Neutrophil (primary cell): ENCODE data around the gene VAC14.

ENCODE experiments used
- H3K27ac ChIP-seq: fragments of 200-600 bp; sonication (generic); 2 replicates; pipeline ENCODE4 v1.5.1; 2016; ENCODE audit warnings: mild to moderate bottlenecking, moderate library complexity
- H3K27me3 ChIP-seq: fragments of 200-600 bp; sonication (generic); 2 replicates; pipeline ENCODE4 v1.6.0; 2016; ENCODE audit warnings: mild to moderate bottlenecking
- H3K36me3 ChIP-seq: fragments of 200-600 bp; sonication (generic); 2 replicates; pipeline ENCODE4 v1.5.1; 2017
- H3K4me1 ChIP-seq, 2 experiments: fragments of 200-600 bp in 1 of 2; sonication (generic) in 1 of 2; 1 replicate in 1 of 2; 2 replicates in 1 of 2; pipeline versions ENCODE4 v1.5.1 to v1.6.1; 2013 to 2016; ENCODE audit warnings: low read depth in 1 of 2, low read length in 1 of 2, mild to moderate bottlenecking in 1 of 2, moderate library complexity in 1 of 2; ENCODE audit not compliant: control insufficient read depth in 1 of 2, insufficient read depth in 1 of 2
- H3K4me3 ChIP-seq, 2 experiments: fragments of 200-600 bp in 1 of 2; sonication (generic) in 1 of 2; 1 replicate in 1 of 2; 2 replicates in 1 of 2; pipeline ENCODE4 v1.5.1; 2013 to 2016; ENCODE audit warnings: low read depth in 1 of 2, low read length in 1 of 2, mild to moderate bottlenecking in 1 of 2, moderate library complexity in 1 of 2
- H3K9me3 ChIP-seq: fragments of 200-600 bp; sonication (generic); 2 replicates; pipeline ENCODE4 v1.5.1; 2016
- TF ChIP-seq, protein P1 (sequence below): fragments of 200-600 bp; sonication (generic); IDR thresholded peaks from 2 replicates; pipeline ENCODE4 v1.5.1; 2016; ENCODE audit warnings: antibody characterized with exemption

VAC14 gene

DNA sequence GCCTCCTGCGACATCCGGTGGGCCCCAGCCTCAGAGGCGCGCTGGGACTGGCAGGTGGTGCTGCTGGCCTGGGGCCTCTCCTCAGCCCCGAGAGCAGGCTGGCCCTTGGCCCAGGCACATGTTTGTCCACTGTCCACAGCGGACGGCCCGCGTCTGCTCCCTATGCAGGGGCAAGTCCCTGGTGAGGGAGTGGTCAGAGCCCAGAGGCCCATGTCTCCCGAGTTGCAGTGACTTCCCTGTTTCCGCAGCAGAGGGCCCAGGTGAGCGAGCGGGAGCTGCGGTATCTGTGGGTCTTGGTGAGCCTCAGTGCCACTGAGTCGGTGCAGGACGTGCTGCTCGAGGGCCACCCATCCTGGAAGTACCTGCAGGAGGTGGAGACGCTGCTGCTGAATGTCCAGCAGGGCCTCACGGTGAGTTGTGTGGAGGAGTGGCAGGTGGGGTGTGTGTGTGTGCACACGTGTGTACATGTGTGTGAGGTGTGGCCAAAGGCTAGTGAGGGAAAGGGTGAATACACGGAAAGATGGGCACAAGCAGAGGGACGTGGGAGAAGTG lies 144.2 kb downstream of the VAC14 start:
- TF ChIP-seq, protein P1, sequence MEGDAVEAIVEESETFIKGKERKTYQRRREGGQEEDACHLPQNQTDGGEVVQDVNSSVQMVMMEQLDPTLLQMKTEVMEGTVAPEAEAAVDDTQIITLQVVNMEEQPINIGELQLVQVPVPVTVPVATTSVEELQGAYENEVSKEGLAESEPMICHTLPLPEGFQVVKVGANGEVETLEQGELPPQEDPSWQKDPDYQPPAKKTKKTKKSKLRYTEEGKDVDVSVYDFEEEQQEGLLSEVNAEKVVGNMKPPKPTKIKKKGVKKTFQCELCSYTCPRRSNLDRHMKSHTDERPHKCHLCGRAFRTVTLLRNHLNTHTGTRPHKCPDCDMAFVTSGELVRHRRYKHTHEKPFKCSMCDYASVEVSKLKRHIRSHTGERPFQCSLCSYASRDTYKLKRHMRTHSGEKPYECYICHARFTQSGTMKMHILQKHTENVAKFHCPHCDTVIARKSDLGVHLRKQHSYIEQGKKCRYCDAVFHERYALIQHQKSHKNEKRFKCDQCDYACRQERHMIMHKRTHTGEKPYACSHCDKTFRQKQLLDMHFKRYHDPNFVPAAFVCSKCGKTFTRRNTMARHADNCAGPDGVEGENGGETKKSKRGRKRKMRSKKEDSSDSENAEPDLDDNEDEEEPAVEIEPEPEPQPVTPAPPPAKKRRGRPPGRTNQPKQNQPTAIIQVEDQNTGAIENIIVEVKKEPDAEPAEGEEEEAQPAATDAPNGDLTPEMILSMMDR, result no peak
- Histone ChIP-seq H3K36me3 (no peaks in the 10 kb centered on the region), H3K9me3 (no peaks in the 10 kb centered on the region)

DNA sequence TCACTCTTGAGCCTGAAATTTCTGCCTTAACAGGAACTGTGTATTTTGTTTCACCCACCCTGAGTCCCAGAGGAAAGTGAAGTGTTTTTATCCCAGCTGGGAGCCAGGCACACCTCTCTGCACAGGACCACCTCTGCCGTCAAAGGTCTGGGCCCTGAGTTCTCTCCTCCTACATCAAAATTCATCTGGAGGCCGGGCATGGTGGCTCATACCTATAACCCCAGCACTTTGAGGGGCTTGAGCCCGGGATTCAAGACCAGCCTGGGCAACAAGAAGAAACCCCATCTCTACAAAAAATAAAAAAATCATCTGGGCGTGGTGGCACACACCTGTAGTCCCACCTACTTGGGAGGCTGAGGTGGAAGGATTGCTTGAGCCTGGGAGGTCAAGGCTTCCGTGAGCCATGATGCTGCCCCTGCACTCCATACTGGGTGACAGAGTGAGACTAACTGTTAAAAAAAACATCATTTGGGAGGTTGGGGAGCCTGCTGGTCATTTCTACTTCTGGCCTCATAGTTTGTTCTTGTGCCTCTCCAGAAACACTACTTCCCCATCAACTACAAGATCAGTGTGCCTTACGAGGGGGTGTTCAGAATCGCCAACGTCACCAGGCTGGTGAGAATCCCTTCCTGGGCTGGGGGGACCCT lies 144.8 kb downstream of the VAC14 start:
- TF ChIP-seq, protein P1, result no peak
- Histone ChIP-seq H3K27ac (no peak overlapping the region), H3K4me1 (peaks cover 0 to 4% of the 10 kb centered on the region in 2 experiments), H3K9me3 (no peaks in the 10 kb centered on the region), H3K36me3 (no peaks in the 10 kb centered on the region), H3K27me3 (no peaks in the 10 kb centered on the region), H3K4me3 (no peak overlapping the region)

More for the DNA sequence above, 144.2 kb downstream of the VAC14 start:
- H3K27me3 ChIP-seq, result no peaks in the 10 kb centered on the region
- H3K27ac ChIP-seq, result no peak overlapping the region
- H3K4me3 ChIP-seq, result no peak overlapping the region
- peaks cover 0 to 4% of the 10 kb centered on the region in 2 experiments for H3K4me1 ChIP-seq

DNA sequence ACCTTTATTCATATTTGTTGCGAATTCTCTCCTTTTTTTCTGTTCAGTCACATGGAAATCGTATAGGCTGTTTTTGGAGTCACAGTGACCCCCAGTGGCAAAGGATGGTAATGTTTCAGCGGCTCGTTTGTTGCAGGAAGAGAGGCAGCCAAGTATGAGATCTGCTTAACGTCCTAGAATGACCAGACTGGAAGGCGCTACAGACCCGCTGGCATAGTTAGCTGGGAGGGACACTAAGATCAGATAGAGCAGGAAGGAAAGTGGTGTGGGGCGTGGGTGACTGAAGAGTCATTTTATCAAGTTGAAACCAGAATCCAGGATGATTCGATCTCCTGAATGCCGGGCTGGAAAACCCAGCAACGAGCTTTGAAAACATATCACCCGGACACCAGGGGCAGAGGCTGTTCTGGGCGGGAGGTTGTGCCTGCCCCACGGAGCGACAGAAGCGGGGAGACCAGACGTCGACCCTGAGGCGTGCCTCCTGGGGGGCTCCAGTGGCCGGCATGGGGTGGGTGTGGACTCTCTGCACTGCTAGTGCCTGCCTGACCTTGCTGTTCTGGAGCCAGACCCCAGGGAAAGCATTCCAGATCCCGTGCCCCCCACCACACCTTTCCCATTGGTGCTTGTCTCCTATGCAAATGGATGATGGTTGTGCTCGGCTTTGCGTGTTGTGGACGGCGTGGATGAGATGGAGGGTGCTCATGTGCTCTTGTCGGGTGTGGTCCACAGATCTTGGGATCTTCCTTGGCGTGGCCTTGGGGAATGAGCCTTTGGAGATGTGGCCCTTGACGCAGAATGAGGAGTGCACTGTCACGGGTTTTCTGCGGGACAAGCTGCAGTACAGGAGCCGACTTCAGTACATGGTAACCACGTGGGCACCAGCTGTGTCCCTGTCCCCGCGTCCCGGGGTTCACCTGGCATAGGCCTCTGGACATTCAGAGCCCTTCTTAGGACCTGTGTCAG lies 146.9 kb downstream of the VAC14 start:
- Histone ChIP-seq H3K4me1 (peaks cover 0 to 4% of the 10 kb centered on the region in 2 experiments), H3K27me3 (no peaks in the 10 kb centered on the region), H3K9me3 (no peaks in the 10 kb centered on the region), H3K36me3 (no peaks in the 10 kb centered on the region), H3K4me3 (no peak overlapping the region), H3K27ac (no peak overlapping the region)
- TF ChIP-seq, protein P1, result peak; percentile 78

GRCh38 chr16:70653406-70653805 lies 147.6 kb downstream of the VAC14 start:
- H3K9me3 ChIP-seq, result no peaks in the 10 kb centered on the region
- H3K4me1 ChIP-seq, result peaks cover 0 to 4% of the 10 kb centered on the region in 2 experiments
- no peaks in the 10 kb centered on the region for H3K27me3 ChIP-seq
- H3K27ac ChIP-seq, result no peak overlapping the region
- TF ChIP-seq, protein P1, result no peak
- no peak overlapping the region for H3K4me3 ChIP-seq
- H3K36me3 ChIP-seq, result no peaks in the 10 kb centered on the region

DNA sequence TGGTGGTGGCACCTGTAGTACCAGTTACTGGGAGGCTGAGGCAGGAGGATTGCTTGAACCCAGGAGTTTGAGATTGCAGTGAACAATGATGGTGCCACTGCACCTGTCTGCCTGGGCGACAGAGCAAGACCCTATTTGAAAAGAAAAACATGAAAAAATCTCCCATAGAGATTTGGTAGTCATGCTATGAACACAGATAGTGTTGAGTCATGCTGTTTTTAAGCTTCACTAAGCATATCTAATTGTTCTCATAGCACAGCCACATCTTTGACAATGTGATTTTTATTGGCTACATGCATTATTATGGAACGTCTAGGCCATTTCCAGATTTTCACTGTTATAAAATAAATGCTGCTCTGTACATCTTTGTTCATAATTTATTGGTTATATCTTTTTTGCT lies 148.6 kb downstream of the VAC14 start:
- Histone ChIP-seq H3K4me3 (no peak overlapping the region), H3K9me3 (no peaks in the 10 kb centered on the region), H3K4me1 (peaks cover 0 to 4% of the 10 kb centered on the region in 2 experiments), H3K27me3 (no peaks in the 10 kb centered on the region), H3K36me3 (no peaks in the 10 kb centered on the region), H3K27ac (no peak overlapping the region)
- TF ChIP-seq, protein P1, result no peak
